ENCODE measurements around the gene FNBP1L.

Gene FNBP1L

DNA sequence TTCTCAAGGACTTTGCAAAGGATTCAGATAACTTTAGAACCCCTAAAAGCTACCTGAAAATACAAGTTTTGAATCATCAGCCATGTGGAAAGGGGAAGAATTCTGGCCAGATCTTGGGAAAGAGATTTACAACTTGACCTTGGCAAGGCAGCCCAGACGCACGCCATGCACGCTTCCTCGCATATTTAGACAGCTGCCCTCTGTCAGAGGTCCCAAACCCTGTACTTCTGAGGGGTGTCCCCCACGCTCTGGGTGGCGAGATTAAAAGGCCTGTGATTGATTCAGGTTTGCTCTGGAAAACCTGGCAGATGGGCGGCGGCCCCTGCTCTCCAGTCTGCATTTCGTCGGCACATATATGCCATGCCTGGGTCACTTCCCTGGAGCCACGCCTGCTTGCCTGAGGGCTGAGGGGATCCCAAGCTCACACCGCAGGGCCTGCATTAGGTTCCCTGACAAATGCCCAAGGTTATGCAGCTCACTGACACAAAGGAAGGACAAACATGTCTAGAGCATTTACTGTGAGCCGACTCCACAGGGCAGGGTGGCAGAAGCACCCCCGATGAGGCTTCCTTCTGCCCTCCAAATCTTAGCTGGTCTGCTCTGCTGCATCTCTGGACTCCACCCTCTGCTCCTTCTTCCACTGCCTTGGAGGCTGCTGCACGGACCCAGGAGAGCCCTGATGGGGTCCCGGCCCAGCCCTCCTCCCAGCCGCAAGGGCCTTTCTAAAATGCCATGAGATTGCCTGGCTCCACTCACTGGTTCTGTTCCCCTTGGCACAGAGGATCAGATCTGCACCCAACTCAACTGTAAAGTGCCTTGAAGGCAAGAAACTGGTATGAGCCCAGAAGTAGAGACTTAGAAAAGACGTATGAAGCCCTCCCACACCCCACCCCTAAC, 129.9 kb downstream of the FNBP1L start:
- TF ChIP-seq EZH2 (IDR thresholded peaks at IDR 0.05; ENCODE audit: borderline replicate concordance, low read length): no peak
- no peak for TF ChIP-seq CTCF (IDR thresholded peaks at IDR 0.05; ENCODE audit: low read length)
- Histone ChIP-seq H3F3A (ENCODE audit: insufficient read depth, low read length) (no peaks in the 10 kb centered on the region), H3K9me3 (ENCODE audit: low read length) (no peaks in the 10 kb centered on the region), H3K9ac (ENCODE audit: low read length) (no peak overlapping the region), H3K79me2 (ENCODE audit: insufficient read depth, low read length) (no peaks in the 10 kb centered on the region), H3K4me2 (ENCODE audit: low read length) (no peak overlapping the region), H3K4me3 (ENCODE audit: low read depth, low read length, poor library complexity, severe bottlenecking) (no peak overlapping the region), H3K36me3 (ENCODE audit: insufficient read depth, low read length) (no peaks in the 10 kb centered on the region), H3K9me2 (ENCODE audit: low read depth, low read length) (no peaks in the 10 kb centered on the region), H4K20me1 (ENCODE audit: insufficient read depth, low read length) (no peaks in the 10 kb centered on the region), H3K27ac (ENCODE audit: low read depth, low read length, poor library complexity, severe bottlenecking) (no peak overlapping the region), H3K27me3 (ENCODE audit: insufficient read depth, low read length) (no peaks in the 10 kb centered on the region), H2AFZ (ENCODE audit: low read length) (no peak overlapping the region), H3K4me1 (ENCODE audit: insufficient read depth, low read length, severe bottlenecking) (no peaks in the 10 kb centered on the region)

- H3K9ac ChIP-seq (ENCODE audit: low read length): no peak overlapping the region
- no peak overlapping the region for H3K27ac ChIP-seq (ENCODE audit: low read depth, low read length, poor library complexity, severe bottlenecking)
- TF ChIP-seq EZH2 (IDR thresholded peaks at IDR 0.05; ENCODE audit: borderline replicate concordance, low read length) (no peak), CTCF (IDR thresholded peaks at IDR 0.05; ENCODE audit: low read length) (no peak)
- no peaks in the 10 kb centered on the region for H3F3A ChIP-seq (ENCODE audit: insufficient read depth, low read length)
- no peak overlapping the region for H3K4me3 ChIP-seq (ENCODE audit: low read depth, low read length, poor library complexity, severe bottlenecking)
- H3K79me2 ChIP-seq (ENCODE audit: insufficient read depth, low read length): no peaks in the 10 kb centered on the region
- H3K36me3 ChIP-seq (ENCODE audit: insufficient read depth, low read length): no peaks in the 10 kb centered on the region
- no peak overlapping the region for H3K4me2 ChIP-seq (ENCODE audit: low read length)
- no peaks in the 10 kb centered on the region for H3K9me3 ChIP-seq (ENCODE audit: low read length)
- H4K20me1 ChIP-seq (ENCODE audit: insufficient read depth, low read length): no peaks in the 10 kb centered on the region
- H2AFZ ChIP-seq (ENCODE audit: low read length): no peak overlapping the region
- H3K4me1 ChIP-seq (ENCODE audit: insufficient read depth, low read length, severe bottlenecking): no peaks in the 10 kb centered on the region
- no peaks in the 10 kb centered on the region for H3K9me2 ChIP-seq (ENCODE audit: low read depth, low read length)
- H3K27me3 ChIP-seq (ENCODE audit: insufficient read depth, low read length): no peaks in the 10 kb centered on the region
Observed at GRCh38 chr1:93578433-93578830, 130.5 kb downstream of the FNBP1L start.

- TF ChIP-seq CTCF (IDR thresholded peaks at IDR 0.05; ENCODE audit: low read length) (no peak), EZH2 (IDR thresholded peaks at IDR 0.05; ENCODE audit: borderline replicate concordance, low read length) (no peak)
- H3K9ac ChIP-seq (ENCODE audit: low read length): no peak overlapping the region
- H4K20me1 ChIP-seq (ENCODE audit: insufficient read depth, low read length): no peaks in the 10 kb centered on the region
- no peak overlapping the region for H2AFZ ChIP-seq (ENCODE audit: low read length)
- H3K79me2 ChIP-seq (ENCODE audit: insufficient read depth, low read length): no peaks in the 10 kb centered on the region
- H3K4me2 ChIP-seq (ENCODE audit: low read length): no peak overlapping the region
- no peaks in the 10 kb centered on the region for H3K36me3 ChIP-seq (ENCODE audit: insufficient read depth, low read length)
- H3K27ac ChIP-seq (ENCODE audit: low read depth, low read length, poor library complexity, severe bottlenecking): no peak overlapping the region
- H3K4me1 ChIP-seq (ENCODE audit: insufficient read depth, low read length, severe bottlenecking): no peaks in the 10 kb centered on the region
- no peak overlapping the region for H3K4me3 ChIP-seq (ENCODE audit: low read depth, low read length, poor library complexity, severe bottlenecking)
- H3K9me3 ChIP-seq (ENCODE audit: low read length): no peaks in the 10 kb centered on the region
- H3F3A ChIP-seq (ENCODE audit: insufficient read depth, low read length): no peaks in the 10 kb centered on the region
- no peaks in the 10 kb centered on the region for H3K9me2 ChIP-seq (ENCODE audit: low read depth, low read length)
- H3K27me3 ChIP-seq (ENCODE audit: insufficient read depth, low read length): no peaks in the 10 kb centered on the region
Observed at GRCh38 chr1:93578911-93579825, 131.2 kb downstream of the FNBP1L start.
